GM19324 (cell line): ENCODE data around the gene ZIC1.

Experiments used
- ATAC-seq: cut with Tn5 transposase; IDR thresholded peaks from one replicate; pipeline ENCODE4 v1.9.1; 2021; ENCODE audit warnings: mild to moderate bottlenecking, moderate library complexity; ENCODE audit not compliant: unreplicated experiment, low FRiP score

ZIC1 gene

GRCh38 chr3:147409143-147410115, at the start of gene ZIC1:
Gene ZIC1, plus strand, starts transcription at chr3:147409365. Its CDS starts 748 bp downstream, at chr3:147410113.
- ATAC-seq = no peak

- ATAC-seq = no peak
Observed at GRCh38 chr3:147360051-147360439, 49.1 kb upstream of the ZIC1 start.

DNA sequence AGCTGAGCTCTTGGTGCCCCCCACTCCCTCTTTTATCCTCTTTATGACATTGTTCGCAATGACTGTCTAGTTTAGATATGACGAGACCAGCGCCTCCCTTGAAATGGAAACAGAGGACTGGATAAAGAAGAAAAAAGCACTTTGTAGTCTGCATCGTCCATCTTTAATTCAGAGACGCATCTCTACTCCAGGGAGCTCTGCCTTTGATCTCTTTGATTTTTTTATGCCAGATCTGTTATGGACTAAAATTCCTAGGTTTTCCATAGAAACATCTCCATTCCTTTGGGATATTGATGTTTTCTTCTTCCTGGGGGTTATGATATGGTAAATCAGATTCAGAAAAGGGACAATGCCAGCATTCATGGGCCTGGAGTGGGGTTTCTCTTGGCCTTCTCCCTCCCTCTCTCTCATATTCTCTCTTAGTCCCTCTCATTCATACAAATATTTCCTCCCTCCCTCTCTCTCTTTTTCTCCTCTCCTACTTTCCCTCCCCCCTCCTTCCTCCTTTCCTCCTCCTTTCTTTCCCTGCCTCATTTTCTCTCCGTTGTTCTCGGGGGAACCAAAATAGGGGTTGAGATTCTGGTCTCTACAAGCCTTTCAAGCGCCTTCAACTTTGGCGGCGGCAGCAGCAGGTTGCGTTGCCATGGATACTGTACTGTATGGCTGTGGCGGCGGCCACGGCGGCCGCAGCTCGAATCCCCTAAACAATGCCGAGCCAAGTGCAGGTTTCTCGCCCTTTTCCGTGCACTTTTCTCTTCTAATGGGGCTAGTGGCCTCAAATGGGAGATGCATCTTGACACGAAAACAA, 48.3 kb upstream of the ZIC1 start:
- no peak for ATAC-seq

- ATAC-seq = no peak
Observed at GRCh38 chr3:147361454-147362420, 47.4 kb upstream of the ZIC1 start.

DNA sequence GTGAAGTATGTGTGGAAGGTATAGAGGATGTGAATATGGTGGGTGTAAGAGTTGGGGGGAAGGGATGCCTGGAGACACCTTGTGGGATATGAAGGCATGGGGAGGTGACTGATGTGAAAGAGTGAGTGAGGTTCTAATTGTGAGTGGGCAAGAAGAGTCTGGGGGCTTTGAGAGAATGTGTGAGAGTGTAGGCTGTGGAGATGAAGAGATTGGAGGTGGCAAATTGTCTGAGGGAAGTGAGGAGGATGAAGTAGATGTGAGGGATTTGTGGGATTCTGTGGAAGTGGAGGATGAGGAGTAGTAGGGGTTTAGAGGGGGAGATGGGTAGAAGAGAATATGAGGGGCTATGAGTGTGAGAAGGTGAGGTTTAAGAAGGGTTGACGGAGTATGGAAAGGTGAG, 44.4 kb upstream of the ZIC1 start:
- no peak for ATAC-seq

GRCh38 chr3:147365196-147366115, 43.7 kb upstream of the ZIC1 start:
- no peak for ATAC-seq

DNA sequence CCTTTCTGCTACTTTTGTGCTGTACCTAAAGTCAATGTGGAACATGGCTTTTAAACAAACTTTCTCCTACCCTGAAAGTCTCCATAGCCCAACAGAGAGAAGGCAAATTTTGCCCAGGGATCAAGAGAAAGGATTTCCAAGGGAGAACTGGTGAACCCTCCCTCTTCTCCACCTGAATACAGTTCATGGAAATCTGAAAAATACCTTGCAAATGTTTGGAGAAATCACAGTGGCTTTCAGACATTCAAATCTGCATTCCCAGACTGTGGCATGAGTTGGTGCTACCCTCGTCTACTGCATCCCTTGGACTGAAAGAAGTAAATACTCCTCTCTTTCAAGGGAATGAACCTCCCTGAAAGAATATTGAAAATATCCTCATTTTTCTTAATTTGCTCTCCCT, 41.5 kb upstream of the ZIC1 start:
- ATAC-seq = no peak

- no peak for ATAC-seq
Observed at GRCh38 chr3:147368151-147368550, 41.0 kb upstream of the ZIC1 start.

DNA sequence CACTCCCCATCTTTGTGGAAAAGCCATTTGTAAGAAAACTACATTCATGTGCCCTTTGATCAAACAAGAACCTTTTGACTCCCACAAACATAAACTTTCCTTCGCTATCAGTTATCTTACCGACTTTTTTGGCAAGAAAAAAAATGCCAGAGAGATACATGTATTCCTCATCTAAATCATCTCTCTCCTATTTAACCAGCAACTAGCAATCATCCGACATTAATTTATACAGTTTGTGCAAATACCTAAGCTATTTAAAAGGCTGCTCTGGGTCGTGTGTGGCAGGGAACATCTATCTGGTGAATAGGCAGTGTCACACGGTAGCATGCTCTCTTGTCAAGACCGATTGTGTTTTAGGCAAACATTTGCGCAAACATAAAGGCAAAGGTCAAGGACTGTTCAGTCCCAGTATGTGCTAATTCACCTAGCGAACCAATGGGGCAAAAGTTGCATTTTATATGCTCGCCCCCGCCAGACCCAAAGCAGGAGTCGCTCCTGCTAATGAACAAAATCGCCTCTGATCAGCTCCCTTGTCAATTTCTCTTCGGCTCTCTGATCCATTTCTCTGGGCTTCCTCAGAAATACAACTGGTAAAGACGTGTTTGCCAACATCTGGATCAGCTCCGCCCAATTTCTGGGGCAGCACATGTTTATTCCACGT, 40.5 kb upstream of the ZIC1 start:
- ATAC-seq = no peak

- no peak for ATAC-seq
Observed at GRCh38 chr3:147369231-147369630, 39.9 kb upstream of the ZIC1 start.

- no peak for ATAC-seq
Observed at GRCh38 chr3:147369661-147370123, 39.5 kb upstream of the ZIC1 start.

DNA sequence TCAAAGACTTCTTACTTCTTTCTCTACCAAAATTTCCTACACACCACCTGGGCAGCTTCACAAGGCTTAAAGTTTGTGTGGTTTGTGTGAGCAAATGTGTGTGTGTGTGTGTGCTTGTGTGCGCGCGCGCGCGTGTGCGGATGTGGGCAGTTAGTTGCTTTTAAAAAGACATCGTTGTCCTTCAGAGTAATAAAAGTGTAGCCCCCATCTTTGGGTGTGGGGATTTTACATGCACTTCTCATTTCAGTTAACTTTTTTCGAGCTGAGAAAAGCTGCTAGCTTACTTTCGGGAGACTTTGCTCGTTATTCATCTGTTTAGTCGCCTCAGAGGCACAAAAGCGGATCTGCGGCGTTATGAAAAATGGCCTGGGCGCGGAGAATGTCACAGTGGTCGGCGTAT, 38.8 kb upstream of the ZIC1 start:
- ATAC-seq = no peak

DNA sequence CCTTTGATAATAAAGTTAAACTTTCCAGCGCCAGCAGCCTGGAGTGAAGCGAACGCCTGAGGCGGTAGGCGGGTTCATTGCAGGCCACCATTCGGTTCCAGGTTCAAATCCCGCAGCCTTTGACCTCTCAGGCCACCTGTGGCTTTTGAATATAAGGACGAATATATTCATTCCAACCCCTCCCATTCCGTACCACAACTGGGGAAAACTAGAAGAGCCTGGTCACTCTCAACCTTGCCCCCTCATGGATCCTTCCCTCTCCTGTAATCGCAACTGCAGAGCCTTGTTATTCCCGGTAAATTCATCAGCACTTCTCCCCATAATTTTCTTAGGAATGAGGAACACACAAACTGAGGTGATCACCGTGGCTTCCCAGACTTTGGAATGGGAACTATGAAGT, 38.0 kb upstream of the ZIC1 start:
- ATAC-seq = no peak

- no peak for ATAC-seq
Observed at GRCh38 chr3:147371771-147372340, 37.3 kb upstream of the ZIC1 start.

- no peak for ATAC-seq
Observed at GRCh38 chr3:147372525-147373027, 36.6 kb upstream of the ZIC1 start.

- ATAC-seq = no peak
Observed at GRCh38 chr3:147373301-147373700, 35.9 kb upstream of the ZIC1 start.

DNA sequence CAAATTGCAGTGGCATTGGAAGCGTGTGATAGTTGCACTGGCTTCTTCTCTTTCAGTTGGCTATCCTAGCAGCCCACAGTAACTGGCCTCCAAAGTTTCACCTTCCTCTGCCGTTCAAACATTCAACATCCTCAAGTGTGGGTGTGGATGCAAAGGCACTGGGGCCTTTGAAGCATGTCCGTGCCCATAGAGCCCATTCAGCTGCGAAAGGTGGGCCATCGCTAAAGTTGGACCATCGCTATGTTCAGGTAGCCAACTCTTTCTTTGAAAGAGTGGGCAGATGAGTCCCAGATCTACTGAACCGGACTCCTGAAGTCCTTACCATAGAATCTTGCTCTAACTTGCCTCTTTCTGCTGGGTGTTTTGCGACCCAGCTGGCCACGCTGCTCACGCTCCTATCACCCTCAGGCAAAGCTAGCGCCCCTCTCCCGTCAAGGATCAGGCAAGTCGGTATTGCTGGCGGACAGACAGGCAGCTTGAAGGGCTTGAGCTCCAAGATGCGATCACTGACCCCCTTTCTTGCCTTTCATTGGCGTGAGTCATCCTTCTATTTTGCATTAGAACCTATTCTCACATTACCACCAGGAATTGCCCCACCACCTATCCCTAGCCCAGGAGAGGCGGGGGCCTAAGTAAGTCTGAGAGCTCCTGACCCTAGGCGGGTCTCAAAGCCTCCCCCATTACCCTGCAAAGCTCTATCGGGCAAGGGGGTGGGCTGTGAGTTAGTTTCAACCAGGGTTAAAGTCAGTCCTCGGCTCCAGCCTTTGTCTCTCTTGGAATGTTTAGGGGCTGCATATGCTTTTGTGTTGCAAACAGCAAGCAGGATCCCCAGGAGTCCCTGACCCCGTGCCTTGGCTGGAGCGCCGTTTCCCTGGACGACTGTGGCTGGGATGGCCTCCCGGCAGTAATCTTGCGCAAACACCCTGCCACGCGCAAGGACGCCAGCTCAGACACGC, 31.5 kb upstream of the ZIC1 start:
- no peak for ATAC-seq
